VCaP (cell line): ENCODE results near the gene TP73.

Experiments used
- H3K27ac ChIP-seq: fragments of 450-650 bp; 2 replicates; pipeline ENCODE4 v1.5.1; 2017
- TF ChIP-seq, protein P1 (sequence below): fragments of 450-650 bp; conservative IDR thresholded peaks from 2 replicates; pipeline ENCODE4 v1.5.1; 2017; ENCODE audit warnings: mild to moderate bottlenecking, moderate library complexity

TP73 gene

GRCh38 chr1:3653286-3653618, 936 bp downstream of the TP73 start:
- TF ChIP-seq, protein P1, sequence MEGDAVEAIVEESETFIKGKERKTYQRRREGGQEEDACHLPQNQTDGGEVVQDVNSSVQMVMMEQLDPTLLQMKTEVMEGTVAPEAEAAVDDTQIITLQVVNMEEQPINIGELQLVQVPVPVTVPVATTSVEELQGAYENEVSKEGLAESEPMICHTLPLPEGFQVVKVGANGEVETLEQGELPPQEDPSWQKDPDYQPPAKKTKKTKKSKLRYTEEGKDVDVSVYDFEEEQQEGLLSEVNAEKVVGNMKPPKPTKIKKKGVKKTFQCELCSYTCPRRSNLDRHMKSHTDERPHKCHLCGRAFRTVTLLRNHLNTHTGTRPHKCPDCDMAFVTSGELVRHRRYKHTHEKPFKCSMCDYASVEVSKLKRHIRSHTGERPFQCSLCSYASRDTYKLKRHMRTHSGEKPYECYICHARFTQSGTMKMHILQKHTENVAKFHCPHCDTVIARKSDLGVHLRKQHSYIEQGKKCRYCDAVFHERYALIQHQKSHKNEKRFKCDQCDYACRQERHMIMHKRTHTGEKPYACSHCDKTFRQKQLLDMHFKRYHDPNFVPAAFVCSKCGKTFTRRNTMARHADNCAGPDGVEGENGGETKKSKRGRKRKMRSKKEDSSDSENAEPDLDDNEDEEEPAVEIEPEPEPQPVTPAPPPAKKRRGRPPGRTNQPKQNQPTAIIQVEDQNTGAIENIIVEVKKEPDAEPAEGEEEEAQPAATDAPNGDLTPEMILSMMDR, result no peak
- H3K27ac ChIP-seq, result peak overlapping the region; percentile 71; the same call in 1 of the 2 replicates

GRCh38 chr1:3654549-3655281, 2.4 kb downstream of the TP73 start:
- TF ChIP-seq, protein P1, result no peak
- no peak overlapping the region for H3K27ac ChIP-seq

DNA sequence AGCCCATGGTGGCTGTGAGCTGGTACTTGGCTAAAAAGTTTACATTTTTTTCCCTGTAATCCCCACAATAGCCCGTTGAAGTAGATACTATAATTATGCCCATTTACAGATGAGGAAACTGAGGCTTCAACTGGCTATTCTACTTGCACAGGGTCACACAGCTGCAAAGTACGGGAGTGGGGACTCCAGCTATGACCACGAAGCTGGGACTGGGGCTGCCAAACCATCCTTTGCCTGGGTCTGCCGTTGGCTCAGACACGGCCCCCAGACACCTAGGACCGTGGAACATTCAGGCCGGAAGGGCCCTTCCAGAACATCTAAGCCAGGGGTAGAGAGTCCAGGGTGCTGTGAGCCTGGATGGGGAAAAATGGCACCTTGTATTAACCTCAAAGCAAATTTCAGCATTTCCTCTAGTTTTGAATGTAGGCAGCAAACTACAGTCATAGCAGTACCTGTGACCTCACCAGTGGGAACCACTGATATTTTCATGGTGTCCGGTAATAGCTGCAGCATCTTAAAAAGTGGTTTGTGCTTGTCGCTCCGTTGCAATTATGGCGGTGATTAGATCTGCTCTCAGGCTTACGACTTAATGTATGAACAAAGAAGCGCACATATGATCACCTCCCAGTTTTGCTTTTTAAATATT, 4.3 kb downstream of the TP73 start:
- TF ChIP-seq, protein P1, result no peak

DNA sequence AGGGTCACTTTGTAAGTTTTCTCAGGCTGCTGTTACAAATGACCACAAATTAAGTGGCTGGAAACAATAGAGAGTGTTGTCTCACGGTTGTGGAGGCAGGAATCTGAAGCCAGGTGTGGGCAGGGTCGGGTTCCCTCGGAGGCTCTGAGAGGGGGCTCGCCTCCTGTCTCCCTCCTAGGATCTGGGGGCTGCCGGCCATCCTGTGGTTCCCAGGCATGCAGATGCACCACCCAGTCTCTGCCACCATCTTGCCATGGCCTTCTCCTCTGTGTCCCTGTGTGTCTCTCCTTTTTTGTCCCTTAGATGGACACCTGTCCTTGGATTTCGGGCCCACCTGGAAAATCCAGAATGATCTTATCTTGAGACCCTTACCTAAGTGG, 4.8 kb downstream of the TP73 start:
- TF ChIP-seq, protein P1, result no peak
- no peak overlapping the region for H3K27ac ChIP-seq

More for the DNA sequence above, 4.3 kb downstream of the TP73 start:
- H3K27ac ChIP-seq, result no peak overlapping the region

DNA sequence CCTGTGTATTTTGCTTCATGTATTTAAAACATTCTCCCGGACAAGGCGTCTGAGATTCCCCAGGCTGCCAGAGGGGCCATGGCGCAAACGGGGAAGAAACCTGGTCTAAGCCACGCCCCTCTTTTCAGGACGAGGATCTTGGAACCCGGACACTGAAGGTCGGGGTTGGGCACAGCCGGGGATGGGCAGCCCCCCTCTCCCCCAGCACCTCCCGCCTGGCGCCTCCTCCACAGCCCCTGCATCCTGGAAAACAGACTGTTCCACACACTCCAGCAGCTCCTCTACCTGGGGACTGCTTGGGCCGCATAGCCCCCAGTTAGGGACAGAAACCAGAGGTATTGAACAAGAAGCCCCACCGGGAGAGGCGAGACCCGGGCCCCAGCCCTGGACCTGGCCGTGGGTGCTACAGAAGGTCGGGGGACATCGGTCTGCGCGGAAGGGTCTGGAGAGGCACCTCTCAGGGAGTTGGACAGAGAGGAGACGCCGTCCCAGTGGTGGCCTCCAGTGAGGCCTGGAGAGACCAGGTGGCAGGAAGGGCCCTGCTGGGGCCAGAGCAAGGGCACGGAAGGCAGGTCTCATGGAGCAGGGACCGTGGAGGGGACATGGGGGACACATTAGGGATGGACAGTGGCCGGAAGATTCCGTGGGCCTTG, 5.4 kb downstream of the TP73 start:
- TF ChIP-seq, protein P1, result no peak
- H3K27ac ChIP-seq, result no peak overlapping the region

- H3K27ac ChIP-seq, result no peak overlapping the region
- TF ChIP-seq, protein P1, result no peak
These were observed 5.9 kb downstream of the TP73 start for GRCh38 chr1:3658231-3658615.

DNA sequence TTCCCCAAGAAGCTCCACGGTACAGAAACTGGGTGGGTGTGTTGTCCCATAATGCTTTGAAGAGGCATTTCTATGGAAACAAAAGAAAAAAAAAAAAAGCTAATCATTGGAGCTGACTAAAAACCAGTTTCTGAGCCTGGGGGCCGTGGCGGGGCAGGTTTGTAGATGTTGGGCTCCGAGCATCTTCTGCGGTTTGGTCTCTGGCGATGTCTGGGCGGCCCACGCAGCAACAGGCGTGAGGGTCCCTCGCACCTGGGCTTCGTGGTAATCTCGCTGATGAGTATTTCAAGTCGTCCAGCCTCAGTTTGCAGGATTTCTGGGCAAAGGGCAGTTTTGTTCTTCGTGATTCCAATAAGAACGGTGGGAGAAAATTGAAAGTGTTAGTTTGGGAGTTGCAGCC, 6.8 kb downstream of the TP73 start:
- no peak overlapping the region; the same call in 1 of the 2 replicates for H3K27ac ChIP-seq
- TF ChIP-seq, protein P1, result no peak
